Gastrocnemius medialis (tissue), 4 donors: ENCODE results near the gene DIP2C. TPM values are rescaled to one million over a fixed set of nuclear protein-coding genes. Genes with fewer than 3 reads are reported as not detected.

Experiments used
- ATAC-seq, 2 donors: fragments of 150-250 bp; one replicate each; pipeline ENCODE4 v1.9.1; 2016
- DNase-seq, 2 donors: peaks; one replicate each; pipeline ENCODE4 v3.0.0-alpha.2; 2019
- H3K27ac ChIP-seq, 4 donors: fragments of 200-600 bp; sonication (generic); 1 replicate in 1 of 4; 2 replicates in 3 of 4; pipeline ENCODE4 v1.5.1; 2016 to 2018; ENCODE audit warnings: mild to moderate bottlenecking in 2 of 4, moderate library complexity in 1 of 4
- H3K27me3 ChIP-seq, 3 donors: fragments of 200-600 bp; sonication (generic) in 2 of 3; 1 replicate in 1 of 3; 2 replicates in 2 of 3; pipeline versions ENCODE4 v1.5.1 to v1.6.0; 2016 to 2019; ENCODE audit warnings: mild to moderate bottlenecking in 1 of 3, moderate library complexity in 1 of 3
- H3K36me3 ChIP-seq, 2 donors: fragments of 200-600 bp; sonication (generic) in 1 of 2; one replicate each; pipeline ENCODE4 v1.5.1; 2017 to 2018
- H3K4me1 ChIP-seq, 2 donors: fragments of 200-600 bp; sonication (generic) in 1 of 2; one replicate each; pipeline ENCODE4 v1.5.1; 2016 to 2017; ENCODE audit warnings: mild to moderate bottlenecking in 2 of 2
- H3K4me3 ChIP-seq, 4 donors: fragments of 200-600 bp; sonication (generic) in 3 of 4; 1 replicate in 1 of 4; 2 replicates in 3 of 4; pipeline ENCODE4 v1.5.1; 2016 to 2019; ENCODE audit warnings: mild to moderate bottlenecking in 2 of 4
- H3K9me3 ChIP-seq, 3 donors: fragments of 200-600 bp; sonication (generic) in 2 of 3; 1 replicate in 1 of 3; 2 replicates in 2 of 3; pipeline ENCODE4 v1.5.1; 2016 to 2019
- POLR2A ChIP-seq, 2 donors: fragments of 450-650 bp; IDR thresholded peaks; one replicate each; pipeline ENCODE4 v1.6.1; 2017; ENCODE audit warnings: antibody characterized with exemption in 2 of 2, mild to moderate bottlenecking in 2 of 2, moderate library complexity in 2 of 2
- in situ Hi-C, 4 donors: fragments of 200-750 bp; cut with MboI; loops; one replicate each; pipeline versions ENCODE4 v1.15.0 to v1.8.0; 2017; ENCODE audit warnings: low sequenced_read_pairs in 4 of 4
- intact Hi-C: fragments of 100-400 bp; cut with DNase I; formaldehyde crosslinking; loops from one replicate; pipeline ENCODE4 v1.15.1; 2023; ENCODE audit warnings: low total_unique reads
- total RNA-seq, 4 donors: library from RNA; depleted of rRNA; stranded (reverse); fragments of >200 nt; gene quantifications; one replicate each; pipeline versions ENCODE4 v1.1.0 to v1.2.3, GENCODE V29; 2016
- TF ChIP-seq, protein P1 (sequence below), 5 experiments: fragments of 450-650 bp in 3 of 5; fragments of 200-600 bp in 2 of 5; sonication (generic) in 2 of 5; IDR thresholded peaks in 4 of 5; conservative IDR thresholded peaks in 1 of 5; 1 replicate in 4 of 5; 2 replicates in 1 of 5; pipeline ENCODE4 v1.5.1; 2016 to 2019; ENCODE audit warnings: antibody characterized with exemption in 5 of 5, mild to moderate bottlenecking in 3 of 5, moderate library complexity in 3 of 5

The DIP2C gene
- total RNA-seq, 4 donors from 2014 or later, result 19.1 to 60.0 (median 30.2) TPM

DNA sequence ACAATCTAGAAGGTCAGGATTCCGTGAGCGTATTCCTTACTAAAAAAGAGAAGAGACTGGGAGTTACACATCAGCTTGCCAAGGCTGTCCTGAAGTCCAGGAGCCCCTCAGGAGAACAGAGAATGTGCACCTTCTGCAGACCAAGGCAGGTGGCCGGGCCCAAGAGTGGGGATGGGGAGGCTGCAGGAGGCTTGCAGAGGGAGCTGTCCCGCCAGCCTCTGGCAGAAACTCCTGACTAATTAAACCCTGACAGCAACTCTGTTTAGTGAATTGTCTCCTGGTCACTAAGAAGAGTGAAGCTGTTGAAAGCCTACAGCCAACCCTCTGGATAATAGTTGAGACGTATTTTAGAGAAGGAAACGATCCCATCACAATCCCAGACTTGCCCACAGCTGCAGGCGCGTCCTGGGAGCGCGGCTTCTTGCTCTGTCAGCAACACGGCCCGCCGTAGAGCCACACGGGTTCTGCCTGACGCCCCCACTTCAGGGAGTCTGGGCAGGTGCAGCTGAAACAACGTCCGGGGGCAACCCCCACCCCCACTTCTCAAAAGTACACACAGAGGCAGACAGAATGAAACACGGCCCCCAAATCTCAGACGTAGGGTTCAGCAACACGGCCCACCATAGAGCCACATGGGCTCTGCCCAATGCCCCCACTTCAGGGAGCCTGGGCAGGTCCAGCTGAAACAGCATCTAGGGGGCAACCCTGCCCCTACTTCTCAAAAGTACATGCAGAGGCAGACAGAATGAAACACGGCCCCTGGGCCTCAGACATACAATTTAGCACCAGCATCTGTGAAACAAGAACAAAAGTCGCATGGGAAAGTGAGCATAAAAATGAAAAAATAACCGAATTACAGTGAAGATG is 45.2 kb downstream of the DIP2C start:
- H3K36me3 ChIP-seq, result no peaks in the 10 kb centered on the region
- ATAC-seq (no peak), DNase-seq (no peak)
- TF ChIP-seq POLR2A (IDR thresholded peaks at IDR 0.05), result no peak
- TF ChIP-seq, protein P1, sequence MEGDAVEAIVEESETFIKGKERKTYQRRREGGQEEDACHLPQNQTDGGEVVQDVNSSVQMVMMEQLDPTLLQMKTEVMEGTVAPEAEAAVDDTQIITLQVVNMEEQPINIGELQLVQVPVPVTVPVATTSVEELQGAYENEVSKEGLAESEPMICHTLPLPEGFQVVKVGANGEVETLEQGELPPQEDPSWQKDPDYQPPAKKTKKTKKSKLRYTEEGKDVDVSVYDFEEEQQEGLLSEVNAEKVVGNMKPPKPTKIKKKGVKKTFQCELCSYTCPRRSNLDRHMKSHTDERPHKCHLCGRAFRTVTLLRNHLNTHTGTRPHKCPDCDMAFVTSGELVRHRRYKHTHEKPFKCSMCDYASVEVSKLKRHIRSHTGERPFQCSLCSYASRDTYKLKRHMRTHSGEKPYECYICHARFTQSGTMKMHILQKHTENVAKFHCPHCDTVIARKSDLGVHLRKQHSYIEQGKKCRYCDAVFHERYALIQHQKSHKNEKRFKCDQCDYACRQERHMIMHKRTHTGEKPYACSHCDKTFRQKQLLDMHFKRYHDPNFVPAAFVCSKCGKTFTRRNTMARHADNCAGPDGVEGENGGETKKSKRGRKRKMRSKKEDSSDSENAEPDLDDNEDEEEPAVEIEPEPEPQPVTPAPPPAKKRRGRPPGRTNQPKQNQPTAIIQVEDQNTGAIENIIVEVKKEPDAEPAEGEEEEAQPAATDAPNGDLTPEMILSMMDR (IDR thresholded peaks at IDR 0.05 in 4 of 5, conservative IDR thresholded peaks at IDR 0.05 in 1 of 5), result no peak
- no peak overlapping the region for H3K4me3 ChIP-seq
- H3K4me1 ChIP-seq, result no peaks in the 10 kb centered on the region
- intact Hi-C loops, result no loop called here
- H3K27ac ChIP-seq, result no peak overlapping the region
- in situ Hi-C loops, result no loop called here
- no peaks in the 10 kb centered on the region for H3K27me3 ChIP-seq
- peaks cover 0 to 12% (median 2%) of the 10 kb centered on the region in 3 donors for H3K9me3 ChIP-seq

- no peaks in the 10 kb centered on the region for H3K4me1 ChIP-seq
- in situ Hi-C loops, result no loop called here
- no peak overlapping the region for H3K4me3 ChIP-seq
- H3K27ac ChIP-seq, result no peak overlapping the region
- TF ChIP-seq, protein P1 (IDR thresholded peaks at IDR 0.05 in 4 of 5, conservative IDR thresholded peaks at IDR 0.05 in 1 of 5), result no peak
- no peak for TF ChIP-seq POLR2A (IDR thresholded peaks at IDR 0.05)
- intact Hi-C loops, result no loop called here
- no peaks in the 10 kb centered on the region for H3K36me3 ChIP-seq
- H3K9me3 ChIP-seq, result peaks cover 0 to 12% (median 2%) of the 10 kb centered on the region in 3 donors
- no peak for ATAC-seq
- no peaks in the 10 kb centered on the region for H3K27me3 ChIP-seq
- DNase-seq, result no peak
Observed at GRCh38 chr10:642186-642890, 47.1 kb downstream of the DIP2C start.

GRCh38 chr10:641149-642010 is 48.1 kb downstream of the DIP2C start:
- DNase-seq, result no peak
- intact Hi-C loops, result no loop called here

GRCh38 chr10:640673-641045 is 48.8 kb downstream of the DIP2C start:
- no peaks in the 10 kb centered on the region for H3K36me3 ChIP-seq
- in situ Hi-C loops, result no loop called here
- peaks cover 0 to 12% (median 2%) of the 10 kb centered on the region in 3 donors for H3K9me3 ChIP-seq
- ATAC-seq (no peak), DNase-seq (no peak)
- intact Hi-C loops, result no loop called here
- no peaks in the 10 kb centered on the region for H3K27me3 ChIP-seq
- no peak overlapping the region for H3K27ac ChIP-seq
- TF ChIP-seq POLR2A (IDR thresholded peaks at IDR 0.05), result no peak
- TF ChIP-seq, protein P1 (IDR thresholded peaks at IDR 0.05 in 4 of 5, conservative IDR thresholded peaks at IDR 0.05 in 1 of 5), result no peak
- H3K4me3 ChIP-seq, result no peak overlapping the region
- no peaks in the 10 kb centered on the region for H3K4me1 ChIP-seq

More at GRCh38 chr10:641149-642010, 48.1 kb downstream of the DIP2C start:
- Histone ChIP-seq H3K4me1 (no peaks in the 10 kb centered on the region), H3K27me3 (no peaks in the 10 kb centered on the region), H3K9me3 (peaks cover 0 to 12% (median 2%) of the 10 kb centered on the region in 3 donors), H3K36me3 (no peaks in the 10 kb centered on the region), H3K27ac (no peak overlapping the region), H3K4me3 (no peak overlapping the region)
- in situ Hi-C loops, result no loop called here
- ATAC-seq, result no peak
- TF ChIP-seq, protein P1 (IDR thresholded peaks at IDR 0.05 in 4 of 5, conservative IDR thresholded peaks at IDR 0.05 in 1 of 5), result no peak
- no peak for TF ChIP-seq POLR2A (IDR thresholded peaks at IDR 0.05)
